Esophagus squamous epithelium (tissue), 5 donors: ENCODE measurements around the gene DAPK1. TPM values are rescaled to one million over a fixed set of nuclear protein-coding genes. Genes with fewer than 3 reads are reported as not detected.

ENCODE experiments used
- DNase-seq: peaks from one replicate; lab custom pipeline; 2025; lab: John Stamatoyannopoulos, UW
- H3K27ac ChIP-seq, 4 donors: fragments of 200-600 bp; sonication (generic); one replicate each; pipeline ENCODE4 v1.5.1; 2016 to 2019; ENCODE audit warnings: mild to moderate bottlenecking in 1 of 4
- H3K27me3 ChIP-seq, 4 donors: fragments of 200-600 bp; sonication (generic); 1 replicate in 3 of 4; 2 replicates in 1 of 4; pipeline versions ENCODE4 v1.5.1 to v1.6.0; 2017 to 2021; ENCODE audit warnings: antibody characterized with exemption in 1 of 4
- H3K36me3 ChIP-seq, 3 donors: fragments of 200-600 bp; sonication (generic); one replicate each; pipeline ENCODE4 v1.5.1; 2016 to 2019
- H3K4me1 ChIP-seq, 3 donors: fragments of 200-600 bp; sonication (generic); one replicate each; pipeline ENCODE4 v1.5.1; 2017 to 2019
- H3K4me3 ChIP-seq, 4 donors: fragments of 200-600 bp; sonication (generic); 1 replicate in 3 of 4; 2 replicates in 1 of 4; pipeline ENCODE4 v1.5.1; 2016 to 2019; ENCODE audit warnings: mild to moderate bottlenecking in 2 of 4, moderate library complexity in 1 of 4
- H3K9me3 ChIP-seq, 3 donors: fragments of 200-600 bp; sonication (generic); one replicate each; pipeline ENCODE4 v1.5.1; 2016 to 2019
- CTCF ChIP-seq, 6 experiments: fragments of 450-650 bp in 4 of 6; fragments of 200-600 bp in 2 of 6; sonication (generic) in 2 of 6; IDR thresholded peaks; one replicate each; pipeline ENCODE4 v1.5.1; 2016 to 2019; ENCODE audit warnings: antibody characterized with exemption in 6 of 6, mild to moderate bottlenecking in 4 of 6, moderate library complexity in 4 of 6
- POLR2A ChIP-seq, 4 donors: fragments of 450-650 bp; IDR thresholded peaks; one replicate each; pipeline ENCODE4 v1.6.1; 2017; ENCODE audit warnings: antibody characterized with exemption in 4 of 4, mild to moderate bottlenecking in 4 of 4, moderate library complexity in 3 of 4
- WGBS, 2 donors: methylation state at CpG; one replicate each; pipeline ENCODE4 v1.1.5; 2018; 5-methylcytosine and 5-hydroxymethylcytosine counted together
- intact Hi-C: fragments of 100-400 bp; cut with DNase I; formaldehyde crosslinking; loops from one replicate; pipeline ENCODE4 v1.15.0; 2022
- total RNA-seq, 4 donors: library from RNA; depleted of rRNA; stranded (reverse); fragments of >200 nt; gene quantifications; one replicate each; pipeline ENCODE4 v1.1.0, GENCODE V29; 2016
- donor health status: DM: yes; HTN: yes; CAD: no.

DAPK1 gene
- total RNA-seq, 4 donors from 2014 or later = 2.2 to 14.5 (median 5.5) TPM

GRCh38 chr9:87572719-87573118 is 75.1 kb downstream of the DAPK1 start:
- H3K4me3 ChIP-seq = no peak overlapping the region
- no peaks in the 10 kb centered on the region for H3K36me3 ChIP-seq
- no peak for TF ChIP-seq POLR2A (IDR thresholded peaks at IDR 0.05)
- no peak for TF ChIP-seq CTCF (IDR thresholded peaks at IDR 0.05)
- H3K27me3 ChIP-seq = no peaks in the 10 kb centered on the region
- intact Hi-C loops = no loop called here
- DNase-seq = no peak
- 79 to 88% methylated on average over 6 of the region's 6 CpGs for WGBS, 2 donors
- H3K9me3 ChIP-seq = no peaks in the 10 kb centered on the region
- no peak overlapping the region for H3K27ac ChIP-seq
- peaks cover 0 to 37% (median 9%) of the 10 kb centered on the region in 3 donors for H3K4me1 ChIP-seq

GRCh38 chr9:87573841-87574342 is 76.2 kb downstream of the DAPK1 start:
- Histone ChIP-seq H3K27ac (no peak overlapping the region), H3K4me3 (no peak overlapping the region), H3K9me3 (no peaks in the 10 kb centered on the region), H3K27me3 (no peaks in the 10 kb centered on the region), H3K4me1 (peaks cover 0 to 38% (median 6%) of the 10 kb centered on the region in 3 donors), H3K36me3 (no peaks in the 10 kb centered on the region)
- intact Hi-C loops = no loop called here
- DNase-seq = no peak
- 54 to 75% methylated on average over 1 of the region's 1 CpG for WGBS, 2 donors
- TF ChIP-seq POLR2A (IDR thresholded peaks at IDR 0.05) = no peak
- TF ChIP-seq CTCF (IDR thresholded peaks at IDR 0.05) = no peak

- no peaks in the 10 kb centered on the region for H3K9me3 ChIP-seq
- H3K27me3 ChIP-seq = no peaks in the 10 kb centered on the region
- TF ChIP-seq POLR2A (IDR thresholded peaks at IDR 0.05) (no peak), CTCF (IDR thresholded peaks at IDR 0.05) (no peak)
- peaks cover 0 to 27% (median 0%) of the 10 kb centered on the region in 3 donors for H3K4me1 ChIP-seq
- no peak overlapping the region for H3K27ac ChIP-seq
- 82 to 84% methylated on average over 7 of the region's 7 CpGs for WGBS, 2 donors
- no peaks in the 10 kb centered on the region for H3K36me3 ChIP-seq
- DNase-seq = no peak
- intact Hi-C loops = no loop called here
- H3K4me3 ChIP-seq = no peak overlapping the region
These were observed 80.1 kb downstream of the DAPK1 start for GRCh38 chr9:87577746-87578145.

- intact Hi-C loops = no loop called here
- 49 to 50% methylated on average over 2 of the region's 2 CpGs for WGBS, 2 donors
- H3K36me3 ChIP-seq = no peaks in the 10 kb centered on the region
These were observed 81.0 kb downstream of the DAPK1 start for GRCh38 chr9:87578625-87579024.

GRCh38 chr9:87579781-87580541 is 82.3 kb downstream of the DAPK1 start:
- 74 to 88% methylated on average over 2 of the region's 2 CpGs for WGBS, 2 donors
- H3K4me1 ChIP-seq = peaks cover 0 to 27% (median 0%) of the 10 kb centered on the region in 3 donors
- intact Hi-C loops = no loop called here

More at GRCh38 chr9:87578625-87579024, 81.0 kb downstream of the DAPK1 start:
- TF ChIP-seq POLR2A (IDR thresholded peaks at IDR 0.05) = no peak
- H3K27me3 ChIP-seq = no peaks in the 10 kb centered on the region
- no peak overlapping the region for H3K27ac ChIP-seq
- peaks cover 0 to 27% (median 0%) of the 10 kb centered on the region in 3 donors for H3K4me1 ChIP-seq
- no peaks in the 10 kb centered on the region for H3K9me3 ChIP-seq
- no peak for DNase-seq
- no peak overlapping the region for H3K4me3 ChIP-seq

More at GRCh38 chr9:87579781-87580541, 82.3 kb downstream of the DAPK1 start:
- no peak for TF ChIP-seq POLR2A (IDR thresholded peaks at IDR 0.05)
- TF ChIP-seq CTCF (IDR thresholded peaks at IDR 0.05) = no peak
- Histone ChIP-seq H3K4me3 (no peak overlapping the region), H3K9me3 (no peaks in the 10 kb centered on the region), H3K27ac (no peak overlapping the region), H3K27me3 (no peaks in the 10 kb centered on the region), H3K36me3 (no peaks in the 10 kb centered on the region)
- no peak for DNase-seq
